Lower leg skin (tissue), 4 donors: ENCODE data around the gene PUS7L. TPM values are rescaled to one million over a fixed set of nuclear protein-coding genes. Genes with fewer than 3 reads are reported as not detected.

Experiments used
- DNase-seq, 2 donors: peaks; one replicate each; pipeline ENCODE4 v3.0.0-alpha.2; 2019; ENCODE audit warnings: low spot score in 2 of 2
- H3K4me3 ChIP-seq: fragments of 200-600 bp; sonication (generic); 2 replicates; pipeline ENCODE4 v1.5.1; 2017; ENCODE audit warnings: mild to moderate bottlenecking, low read depth; ENCODE audit not compliant: poor library complexity, severe bottlenecking
- CTCF ChIP-seq, 3 donors: fragments of 450-650 bp; IDR thresholded peaks; one replicate each; pipeline ENCODE4 v1.5.1; 2016; ENCODE audit warnings: antibody characterized with exemption in 3 of 3, mild to moderate bottlenecking in 3 of 3, moderate library complexity in 2 of 3
- POLR2A ChIP-seq, 2 donors: fragments of 450-650 bp; IDR thresholded peaks; one replicate each; pipeline ENCODE4 v1.6.1; 2016 to 2017; ENCODE audit warnings: antibody characterized with exemption in 2 of 2, mild to moderate bottlenecking in 1 of 2, moderate library complexity in 1 of 2
- WGBS, 2 donors: methylation state at CpG; one replicate each; pipeline ENCODE4 v1.1.5; 2018; 5-methylcytosine and 5-hydroxymethylcytosine counted together
- intact Hi-C: fragments of 100-400 bp; cut with DNase I; formaldehyde crosslinking; loops from one replicate; pipeline ENCODE4 v1.15.0; 2023; ENCODE audit warnings: low total_unique reads
- total RNA-seq, 4 donors: library from RNA; depleted of rRNA; stranded (reverse); fragments of >200 nt; gene quantifications; one replicate each; pipeline ENCODE4 v1.1.0, GENCODE V29; 2016

Gene PUS7L
- total RNA-seq, 4 donors from 2014 or later: 3.2 to 7.8 (median 6.3) TPM

GRCh38 chr12:43797561-43798217, 39.1 kb upstream of the PUS7L start:
- intact Hi-C loops: no loop called here
- no peak for DNase-seq
- TF ChIP-seq CTCF (IDR thresholded peaks at IDR 0.05): no peak
- no peak for TF ChIP-seq POLR2A (IDR thresholded peaks at IDR 0.05)
- WGBS, 2 donors: 78 to 85% methylated on average over 4 of the region's 4 CpGs
- no peak overlapping the region for H3K4me3 ChIP-seq

- WGBS, 2 donors: 85 to 86% methylated on average over 2 of the region's 2 CpGs
- TF ChIP-seq POLR2A (IDR thresholded peaks at IDR 0.05): no peak
- no peak for TF ChIP-seq CTCF (IDR thresholded peaks at IDR 0.05)
- H3K4me3 ChIP-seq: no peak overlapping the region
- intact Hi-C loops: no loop called here
- DNase-seq: no peak
Observed at GRCh38 chr12:43795716-43796280, 37.2 kb upstream of the PUS7L start.

DNA sequence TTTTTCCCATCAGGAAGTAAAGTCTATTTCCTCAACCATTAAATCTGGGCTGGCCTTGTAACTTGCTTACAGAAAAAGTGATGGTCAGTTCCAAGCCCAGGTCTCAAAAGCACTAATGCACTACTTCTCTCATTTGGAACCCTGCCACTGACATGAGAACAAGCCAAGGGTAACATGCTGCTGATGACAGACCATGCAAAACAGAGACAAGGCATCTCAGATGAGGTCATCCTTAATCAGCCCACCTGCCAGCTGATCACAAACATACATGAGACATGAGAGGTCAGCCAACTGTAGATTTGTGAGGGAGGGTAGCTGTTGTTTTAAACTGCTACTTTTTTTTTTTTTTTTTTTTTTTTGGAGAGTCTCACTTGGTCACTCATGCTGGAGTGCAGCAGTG, 31.4 kb upstream of the PUS7L start:
- DNase-seq: no peak
- TF ChIP-seq POLR2A (IDR thresholded peaks at IDR 0.05) (no peak), CTCF (IDR thresholded peaks at IDR 0.05) (no peak)

DNA sequence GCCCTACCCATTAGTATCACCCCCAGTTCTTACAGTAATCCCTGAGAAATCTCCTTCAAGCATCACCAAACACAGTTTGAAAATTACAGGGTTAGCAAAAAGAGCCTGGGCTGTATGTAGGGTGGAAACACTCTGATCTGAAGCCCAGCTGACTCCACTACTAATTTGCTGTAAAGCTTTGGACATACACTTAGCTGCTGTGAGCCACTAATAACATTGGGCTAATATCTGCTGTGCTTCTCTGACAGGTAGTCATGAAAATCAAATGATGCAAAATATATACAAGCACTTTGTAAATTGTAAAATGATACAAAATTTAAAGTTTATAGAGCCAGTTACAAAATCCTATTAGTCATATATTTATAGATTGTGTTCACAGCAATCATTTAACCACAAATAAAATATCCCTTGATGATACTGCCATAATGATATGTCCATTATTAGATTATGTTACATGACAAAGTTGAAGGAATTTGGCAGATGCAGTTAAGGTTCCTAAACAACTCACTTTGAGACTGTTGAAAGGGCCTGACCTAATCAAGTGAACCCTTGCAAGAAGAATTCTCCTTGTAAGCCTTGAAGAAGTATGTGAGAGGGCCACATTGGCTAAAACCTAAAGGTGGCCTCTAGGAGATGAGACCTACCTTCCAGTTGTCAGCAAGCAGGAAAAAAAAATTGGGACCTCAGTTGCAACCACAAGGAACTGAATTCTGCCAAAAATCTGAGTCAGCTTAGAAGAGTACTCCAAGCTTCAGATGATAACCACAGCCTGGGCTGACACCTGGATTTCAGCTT, 28.5 kb upstream of the PUS7L start:
- TF ChIP-seq CTCF (IDR thresholded peaks at IDR 0.05) (no peak), POLR2A (IDR thresholded peaks at IDR 0.05) (no peak)
- no peak overlapping the region for H3K4me3 ChIP-seq
- intact Hi-C loops: no loop called here
- DNase-seq: no peak

More for the DNA sequence above, 31.4 kb upstream of the PUS7L start:
- H3K4me3 ChIP-seq: no peak overlapping the region
- intact Hi-C loops: no loop called here

GRCh38 chr12:43776498-43776897, 17.9 kb upstream of the PUS7L start:
- no peak overlapping the region for H3K4me3 ChIP-seq
- TF ChIP-seq POLR2A (IDR thresholded peaks at IDR 0.05) (no peak), CTCF (IDR thresholded peaks at IDR 0.05) (no peak)
- intact Hi-C loops: loop anchor here (5.0 kb wide), 1 partner anchor 106 kb away; no protein-coding TSS in a partner anchor
- 55 to 63% methylated on average over 3 of the region's 3 CpGs for WGBS, 2 donors
- DNase-seq: no peak
